HepG2 (cell line): ENCODE results near the gene ZNF773. TPM values are rescaled to one million over a fixed set of nuclear protein-coding genes. Genes with fewer than 3 reads are reported as not detected.
"Not testable (repeated sequence)": the region's sequence is repeated elsewhere in the genome, so short reads cannot be mapped to it uniquely, and the experiment has no call there.

Experiments used
- ATAC-seq: fragments of 200-7000 bp; cut with Tn5 transposase; 3 replicates; pipeline ENCODE4 v1.9.1; 2020; ENCODE audit warnings: mild to moderate bottlenecking, moderate library complexity
- BruUV-seq: library from RNA; stranded (reverse); fragments of 400-500 nt; replicated peaks from 2 replicates; lab custom pipeline; 2021; lab: Mats Ljungman, UMichigan
- CTCF ChIA-PET: fragments of 300-600 bp; formaldehyde crosslinking; extraction: SDS; loops from one replicate; lab custom pipeline; 2021; ENCODE audit warnings: low total read pairs, inconsistent platforms, low intra/inter-chr PET ratio; lab: Yijun Ruan, JAX
- POLR2A ChIA-PET: fragments of 350-600 bp; sonication (Branson Sonifier 250); formaldehyde crosslinking; loops from one replicate; lab custom pipeline; 2020; ENCODE audit warnings: antibody characterized with exemption, inconsistent platforms; lab: Yijun Ruan, JAX
- DNase-seq: peaks from one replicate; pipeline ENCODE4 v3.0.0-alpha.2; 2015; ENCODE audit warnings: low spot score
- FAIRE-seq: peaks from 3 replicates; lab custom pipeline; 2011; peaks lifted over from hg19 to GRCh38; lab: Jason Lieb, UNC
- H2AFZ ChIP-seq: one replicate; pipeline ENCODE4 v1.6.1; 2011; ENCODE audit warnings: low read length, inconsistent platforms
- H3K27ac ChIP-seq: fragments of 300-600 bp; 3 replicates; pipeline ENCODE4 v1.8.0; 2011; ENCODE audit warnings: mixed run types, mild to moderate bottlenecking, mixed read lengths, low read length, inconsistent platforms; ENCODE audit not compliant: insufficient read depth; ENCODE audit errors: extremely low read length
- H3K27me3 ChIP-seq, 2 experiments: fragments of 200-600 bp in 1 of 2; 2 replicates in 1 of 2; 3 replicates in 1 of 2; pipeline versions ENCODE4 v1.6.0 to v1.8.0; 2011; ENCODE audit warnings: low read length in 2 of 2, mild to moderate bottlenecking in 2 of 2, moderate library complexity in 2 of 2, inconsistent platforms in 1 of 2; ENCODE audit not compliant: insufficient read depth in 2 of 2, control insufficient read depth in 1 of 2
- H3K36me3 ChIP-seq, 2 experiments: fragments of 200-600 bp in 1 of 2; replicated peaks in 1 of 2; 2 replicates in 1 of 2; 3 replicates in 1 of 2; pipeline versions ENCODE4 v1.5.1 to v1.8.0; 2011; ENCODE audit warnings: low read length in 2 of 2, inconsistent platforms in 1 of 2; ENCODE audit not compliant: insufficient read depth in 2 of 2, control insufficient read depth in 1 of 2
- H3K4me1 ChIP-seq: 2 replicates; pipeline ENCODE4 v1.5.1; 2012; ENCODE audit warnings: low read length, inconsistent platforms; ENCODE audit not compliant: insufficient read depth
- H3K4me2 ChIP-seq: 2 replicates; pipeline ENCODE4 v1.6.0; 2011; ENCODE audit warnings: low read depth, low read length, inconsistent platforms
- H3K4me3 ChIP-seq, 3 experiments: fragments of 200-600 bp in 1 of 3; sonication (generic), shearing (Covaris generic) in 1 of 3; replicated peaks in 1 of 3; 2 replicates each; pipeline ENCODE4 v1.5.1; 2011 to 2016; ENCODE audit warnings: low read length in 3 of 3, inconsistent platforms in 2 of 3, low read depth in 2 of 3, mild to moderate bottlenecking in 2 of 3, control low read depth in 1 of 3, mixed read lengths in 1 of 3; ENCODE audit not compliant: insufficient read depth in 1 of 3
- H3K79me2 ChIP-seq: one replicate; pipeline ENCODE4 v1.6.1; 2011; ENCODE audit warnings: low read length, inconsistent platforms; ENCODE audit not compliant: insufficient read depth
- H3K9ac ChIP-seq: 2 replicates; pipeline ENCODE4 v1.6.0; 2011; ENCODE audit warnings: mild to moderate bottlenecking, low read depth, low read length, inconsistent platforms; ENCODE audit not compliant: insufficient read depth
- H3K9me3 ChIP-seq: 2 replicates; pipeline ENCODE4 v1.5.1; 2012; ENCODE audit warnings: mild to moderate bottlenecking, low read length
- H4K20me1 ChIP-seq: 2 replicates; pipeline ENCODE4 v1.6.0; 2011; ENCODE audit warnings: inconsistent platforms, mild to moderate bottlenecking, low read length, moderate library complexity; ENCODE audit not compliant: insufficient read depth
- CEBPB ChIP-seq: IDR thresholded peaks from 2 replicates; pipeline ENCODE4 v1.6.1; 2011; ENCODE audit warnings: low read depth, low read length, improper control_type of control experiment, borderline replicate concordance
- SETDB1 ChIP-seq: sonication (generic); formaldehyde crosslinking; IDR thresholded peaks from 2 replicates; pipeline ENCODE4 v1.5.1; 2020; ENCODE audit warnings: missing genetic modification reagents, mild to moderate bottlenecking, borderline replicate concordance
- WGBS: methylation state at CpG from one replicate; pipeline ENCODE4 v1.1.6; 2017; ENCODE audit warnings: low lambda C conversion rate; 5-methylcytosine and 5-hydroxymethylcytosine counted together
- in situ Hi-C: cut with HindIII; loops from 2 replicates; pipeline ENCODE4 v1.10.0; 2017; ENCODE audit warnings: low pct_unique_long_range_greater_than_20kb; ENCODE audit not compliant: extremely low pct_ligation_motif_present
- intact Hi-C: fragments of 100-400 bp; cut with micrococcal nuclease; formaldehyde crosslinking; loops from one replicate; pipeline ENCODE4 v1.10.0; 2022; ENCODE audit not compliant: unreplicated experiment
- polyA plus RNA-seq, 8 experiments: library from polyadenylated mRNA; depleted of rRNA in 3 of 8; stranded (reverse) in 7 of 8; unstranded in 1 of 8; fragments of >200 nt; fragmentation: Illumina TruSeq in 4 of 8; extraction: Trizol in 4 of 8; gene quantifications; 2 replicates each; pipeline versions ENCODE4 v1.2.1 to v1.2.3, GENCODE V29; 2011 to 2016; ENCODE audit warnings: low read depth in 4 of 8, missing spikeins in 1 of 8, mixed read lengths in 1 of 8; ENCODE audit not compliant: insufficient read depth in 1 of 8
- total RNA-seq, 5 experiments: library from RNA; depleted of rRNA; stranded (reverse); fragments of >200 nt; fragmentation: Illumina TruSeq; extraction: Trizol; gene quantifications; 2 replicates each; pipeline ENCODE4 v1.2.3, GENCODE V29; 2016; ENCODE audit warnings: low read depth in 1 of 5

Gene ZNF773
- total and polyA plus RNA-seq, 2 of the 13 experiments (the other 11 are each of a cell fraction or from before 2014, with no cell fraction given): 5.7 to 6.7 TPM

GRCh38 chr19:57515255-57515654 lies 15.5 kb downstream of the ZNF773 start:
- ATAC-seq: no peak
- Histone ChIP-seq H3K4me3 (no peak overlapping the region), H3K27ac (no peak overlapping the region), H3K9me3 (peaks cover 41% of the 10 kb centered on the region)
- BruUV-seq: no TSS peak
- FAIRE-seq: no peak
- TF ChIP-seq CEBPB: peak; percentile 83
- no peak for TF ChIP-seq SETDB1 (CRISPR knock-in tag)
- TF ChIP-seq, all 625 proteins: peak for 1
- Histone ChIP-seq H4K20me1 (no peaks in the 10 kb centered on the region), H3K27me3 (no peaks in the 10 kb centered on the region), H2AFZ (no peak overlapping the region), H3K9ac (no peak overlapping the region), H3K4me2 (no peak overlapping the region), H3K4me1 (no peaks in the 10 kb centered on the region), H3K36me3 (no peaks in the 10 kb centered on the region), H3K79me2 (no peaks in the 10 kb centered on the region)
- 67% methylated on average over 5 of the region's 5 CpGs for WGBS
- intact Hi-C loops: no loop called here
- in situ Hi-C loops: no loop called here
- CTCF ChIA-PET: no interaction called here
- no peak for DNase-seq
- POLR2A ChIA-PET: no interaction called here

DNA sequence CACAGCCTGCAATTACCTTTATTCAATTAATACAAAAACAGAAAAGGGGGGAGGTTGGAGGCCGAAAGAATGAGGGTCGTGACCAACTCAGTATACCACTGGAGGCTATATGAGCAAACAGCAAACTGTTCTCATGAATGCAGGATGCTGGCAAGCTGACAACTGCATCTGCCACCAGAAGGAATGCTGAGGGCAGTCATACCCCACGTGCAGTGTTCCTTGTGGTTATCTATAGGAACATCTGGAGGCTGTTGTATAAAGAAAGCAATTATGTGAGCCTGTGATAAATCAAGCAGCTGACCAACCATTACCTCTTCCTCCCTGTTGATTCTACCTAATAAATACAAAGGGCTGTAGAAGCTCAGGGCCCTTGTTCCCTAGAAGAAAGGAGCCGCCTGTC lies 18.3 kb downstream of the ZNF773 start:
- H2AFZ ChIP-seq, H3K27me3 ChIP-seq, ATAC-seq, H3K9ac ChIP-seq, H3K27ac ChIP-seq, DNase-seq, in situ Hi-C loops, POLR2A ChIA-PET, intact Hi-C loops, H3K4me2 ChIP-seq, H4K20me1 ChIP-seq, H3K79me2 ChIP-seq, H3K4me3 ChIP-seq, CTCF ChIA-PET, FAIRE-seq, BruUV-seq, H3K4me1 ChIP-seq, H3K36me3 ChIP-seq: not testable (repeated sequence)
- WGBS: 56% methylated on average over 4 of the region's 4 CpGs
- peaks cover 24% of the 10 kb centered on the region for H3K9me3 ChIP-seq
